MM.1S (cell line): Measurements from ENCODE around the gene CASZ1.

Experiments used
- DNase-seq: peaks from one replicate; pipeline ENCODE4 v3.0.0-alpha.2; 2015
- H2AFZ ChIP-seq: fragments of 300-600 bp; sonication (generic); 2 replicates; pipeline ENCODE4 v1.6.0; 2016; ENCODE audit warnings: antibody characterized with exemption, low read length
- H3F3A ChIP-seq: fragments of 300-600 bp; sonication (generic); 2 replicates; pipeline ENCODE4 v1.6.1; 2016; ENCODE audit warnings: mild to moderate bottlenecking, antibody characterized with exemption, low read length, moderate library complexity, mixed read lengths; ENCODE audit not compliant: insufficient read depth
- H3K27ac ChIP-seq: fragments of 300-600 bp; sonication (generic); 2 replicates; pipeline ENCODE4 v1.5.1; 2016; ENCODE audit warnings: mild to moderate bottlenecking, low read length
- H3K27me3 ChIP-seq: fragments of 300-600 bp; sonication (generic); replicated peaks from 2 replicates; pipeline ENCODE4 v1.6.0; 2016; ENCODE audit warnings: low read length; ENCODE audit not compliant: insufficient read depth
- H3K36me3 ChIP-seq: fragments of 300-600 bp; sonication (generic); replicated peaks from 2 replicates; pipeline ENCODE4 v1.6.1; 2016; ENCODE audit warnings: mild to moderate bottlenecking, low read length, mixed read lengths; ENCODE audit not compliant: insufficient read depth
- H3K4me1 ChIP-seq: fragments of 300-600 bp; sonication (generic); 2 replicates; pipeline ENCODE4 v1.6.1; 2016; ENCODE audit warnings: low read length, mixed read lengths
- H3K4me2 ChIP-seq: fragments of 300-600 bp; sonication (generic); 2 replicates; pipeline ENCODE4 v1.6.0; 2016; ENCODE audit warnings: low read depth, low read length
- H3K4me3 ChIP-seq: fragments of 300-600 bp; sonication (generic); 2 replicates; pipeline ENCODE4 v1.5.1; 2016; ENCODE audit warnings: low read length, mixed read lengths
- H3K79me2 ChIP-seq: fragments of 300-600 bp; sonication (generic); 2 replicates; pipeline ENCODE4 v1.6.1; 2016; ENCODE audit warnings: mixed run types, low read length, mixed read lengths
- H3K9ac ChIP-seq: fragments of 300-600 bp; sonication (generic); 2 replicates; pipeline ENCODE4 v1.6.1; 2016; ENCODE audit warnings: low read length, mixed read lengths
- H3K9me2 ChIP-seq: fragments of 300-600 bp; sonication (generic); replicated peaks from 2 replicates; pipeline ENCODE4 v1.6.1; 2016; ENCODE audit warnings: mild to moderate bottlenecking, low read length, mixed read lengths; ENCODE audit not compliant: insufficient read depth
- H3K9me3 ChIP-seq: fragments of 300-600 bp; sonication (generic); replicated peaks from 2 replicates; pipeline ENCODE4 v1.6.1; 2016; ENCODE audit warnings: mild to moderate bottlenecking, low read length, mixed read lengths; ENCODE audit not compliant: insufficient read depth
- H4K20me1 ChIP-seq: fragments of 300-600 bp; sonication (generic); 2 replicates; pipeline ENCODE4 v1.6.1; 2016; ENCODE audit warnings: mild to moderate bottlenecking, low read length, moderate library complexity, mixed read lengths; ENCODE audit not compliant: insufficient read depth
- CTCF ChIP-seq: fragments of 300-600 bp; sonication (generic); IDR thresholded peaks from 2 replicates; pipeline ENCODE4 v1.5.1; 2016; ENCODE audit warnings: antibody characterized with exemption, low read length, mixed read lengths
- EZH2 ChIP-seq: fragments of 300-600 bp; sonication (generic); optimal IDR thresholded peaks from 2 replicates; pipeline ENCODE3; 2017; ENCODE audit warnings: low read depth, mild to moderate bottlenecking, antibody characterized with exemption, low read length, mixed read lengths
- EZH2phosphoT487 ChIP-seq: fragments of 300-600 bp; sonication (generic); IDR thresholded peaks from 2 replicates; pipeline ENCODE4 v1.6.1; 2018; ENCODE audit warnings: antibody characterized with exemption, low read length

CASZ1 gene

GRCh38 chr1:10699470-10699835 is 97.0 kb downstream of the CASZ1 start:
- Histone ChIP-seq H3K9me3 (no peaks in the 10 kb centered on the region), H3K36me3 (no peaks in the 10 kb centered on the region), H3K4me3 (no peak overlapping the region), H3K4me1 (no peaks in the 10 kb centered on the region), H3K9ac (no peak overlapping the region), H3K79me2 (no peaks in the 10 kb centered on the region), H3K27me3 (peaks cover 90% of the 10 kb centered on the region), H3F3A (no peaks in the 10 kb centered on the region), H3K27ac (no peak overlapping the region), H2AFZ (no peak overlapping the region), H3K4me2 (no peak overlapping the region), H3K9me2 (no peaks in the 10 kb centered on the region), H4K20me1 (no peaks in the 10 kb centered on the region)
- no peak for DNase-seq
- TF ChIP-seq CTCF, result no peak
- no peak for TF ChIP-seq EZH2
- TF ChIP-seq EZH2phosphoT487, result no peak

GRCh38 chr1:10698726-10699469 is 97.5 kb downstream of the CASZ1 start:
- H2AFZ ChIP-seq, result no peak overlapping the region
- H3K9me2 ChIP-seq, result no peaks in the 10 kb centered on the region
- no peaks in the 10 kb centered on the region for H3K4me1 ChIP-seq
- no peak overlapping the region for H3K9ac ChIP-seq
- peaks cover 85% of the 10 kb centered on the region for H3K27me3 ChIP-seq
- no peak overlapping the region for H3K4me3 ChIP-seq
- H3K27ac ChIP-seq, result no peak overlapping the region
- H3K9me3 ChIP-seq, result no peaks in the 10 kb centered on the region
- H3K36me3 ChIP-seq, result no peaks in the 10 kb centered on the region
- no peaks in the 10 kb centered on the region for H3K79me2 ChIP-seq
- no peak overlapping the region for H3K4me2 ChIP-seq
- TF ChIP-seq CTCF (no peak), EZH2phosphoT487 (no peak), EZH2 (no peak)
- DNase-seq, result no peak
- no peaks in the 10 kb centered on the region for H4K20me1 ChIP-seq
- H3F3A ChIP-seq, result no peaks in the 10 kb centered on the region

- Histone ChIP-seq H3K4me2 (no peak overlapping the region), H3K4me3 (no peak overlapping the region), H2AFZ (no peak overlapping the region), H3K27me3 (peaks cover 81% of the 10 kb centered on the region), H3K9ac (no peak overlapping the region), H3K4me1 (no peaks in the 10 kb centered on the region), H3K9me3 (no peaks in the 10 kb centered on the region), H3K36me3 (no peaks in the 10 kb centered on the region), H3F3A (no peaks in the 10 kb centered on the region), H3K9me2 (no peaks in the 10 kb centered on the region), H3K79me2 (no peaks in the 10 kb centered on the region), H4K20me1 (peaks cover 2% of the 10 kb centered on the region; the same call in 1 of the 2 replicates), H3K27ac (no peak overlapping the region)
- no peak for DNase-seq
- TF ChIP-seq CTCF (no peak), EZH2 (no peak), EZH2phosphoT487 (no peak)
These were observed 98.8 kb downstream of the CASZ1 start for GRCh38 chr1:10697621-10698160.
